IPS-20b (cell line): Measurements from ENCODE around the gene R3HDM2.
A peak's percentile ranks its signal among the peaks of the same experiment; 100 is the strongest.

Source experiments
- H3K27ac ChIP-seq: one replicate; pipeline ENCODE4 v1.5.1; 2013; ENCODE audit warnings: low read length
- H3K27me3 ChIP-seq: 2 replicates; pipeline ENCODE4 v1.6.1; 2013; ENCODE audit warnings: mild to moderate bottlenecking, low read length, inconsistent platforms; ENCODE audit not compliant: insufficient read depth
- H3K36me3 ChIP-seq: 2 replicates; pipeline ENCODE4 v1.6.1; 2013; ENCODE audit warnings: low read depth, mild to moderate bottlenecking, inconsistent platforms, low read length, moderate library complexity; ENCODE audit not compliant: insufficient read depth
- H3K4me1 ChIP-seq: 2 replicates; pipeline ENCODE4 v1.6.1; 2013; ENCODE audit warnings: mild to moderate bottlenecking, control low read depth, inconsistent platforms, low read length, moderate library complexity; ENCODE audit not compliant: insufficient read depth
- H3K4me3 ChIP-seq: 2 replicates; pipeline ENCODE4 v1.5.1; 2013; ENCODE audit warnings: mild to moderate bottlenecking, low read length, inconsistent platforms
- H3K9ac ChIP-seq: 2 replicates; pipeline ENCODE4 v1.6.1; 2013; ENCODE audit warnings: low read depth, mild to moderate bottlenecking, inconsistent platforms, low read length, moderate library complexity
- H3K9me3 ChIP-seq: 2 replicates; pipeline ENCODE4 v1.6.1; 2013; ENCODE audit warnings: mild to moderate bottlenecking, low read depth, low read length, inconsistent platforms; ENCODE audit not compliant: insufficient read depth

Gene R3HDM2

GRCh38 chr12:57464569-57464968 lies 33.7 kb upstream of the R3HDM2 start:
- H3K4me3 ChIP-seq = no peak overlapping the region

DNA sequence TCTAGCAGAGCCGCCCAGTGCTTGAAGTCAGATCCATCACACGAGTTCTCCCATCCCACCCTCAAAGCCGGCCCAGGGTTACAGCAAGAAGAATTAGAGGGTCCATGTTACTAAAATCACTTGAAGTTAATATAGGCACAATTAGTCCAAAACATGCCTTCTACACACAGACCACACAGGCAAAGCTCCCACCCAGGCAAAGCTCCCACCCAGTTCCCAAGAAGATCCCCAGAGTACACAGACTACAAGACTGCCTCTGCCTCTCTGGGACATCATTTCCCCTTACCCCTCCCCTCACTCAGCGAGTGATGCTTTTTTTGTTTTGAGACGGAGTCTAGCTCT lies 32.0 kb upstream of the R3HDM2 start:
- H3K27ac ChIP-seq = no peak overlapping the region

More at GRCh38 chr12:57464569-57464968, 33.7 kb upstream of the R3HDM2 start:
- no peaks in the 10 kb centered on the region for H3K36me3 ChIP-seq
- H3K4me1 ChIP-seq = no peaks in the 10 kb centered on the region
- no peak overlapping the region for H3K27ac ChIP-seq
- no peaks in the 10 kb centered on the region for H3K9me3 ChIP-seq
- H3K9ac ChIP-seq = no peak overlapping the region
- H3K27me3 ChIP-seq = peaks cover 18% of the 10 kb centered on the region

GRCh38 chr12:57462251-57462911 lies 31.5 kb upstream of the R3HDM2 start:
- Histone ChIP-seq H3K4me1 (peaks cover 7% of the 10 kb centered on the region), H3K4me3 (peak overlapping the region; percentile 89), H3K9me3 (no peaks in the 10 kb centered on the region), H3K36me3 (no peaks in the 10 kb centered on the region), H3K27me3 (peaks cover 18% of the 10 kb centered on the region), H3K9ac (peak overlapping the region; percentile 85; the same call in 1 of the 2 replicates), H3K27ac (peak overlapping the region; percentile 49)

More for the DNA sequence above, 32.0 kb upstream of the R3HDM2 start:
- Histone ChIP-seq H3K9me3 (no peaks in the 10 kb centered on the region), H3K4me1 (peaks cover 7% of the 10 kb centered on the region), H3K4me3 (no peak overlapping the region), H3K9ac (no peak overlapping the region), H3K27me3 (peaks cover 18% of the 10 kb centered on the region), H3K36me3 (no peaks in the 10 kb centered on the region)

DNA sequence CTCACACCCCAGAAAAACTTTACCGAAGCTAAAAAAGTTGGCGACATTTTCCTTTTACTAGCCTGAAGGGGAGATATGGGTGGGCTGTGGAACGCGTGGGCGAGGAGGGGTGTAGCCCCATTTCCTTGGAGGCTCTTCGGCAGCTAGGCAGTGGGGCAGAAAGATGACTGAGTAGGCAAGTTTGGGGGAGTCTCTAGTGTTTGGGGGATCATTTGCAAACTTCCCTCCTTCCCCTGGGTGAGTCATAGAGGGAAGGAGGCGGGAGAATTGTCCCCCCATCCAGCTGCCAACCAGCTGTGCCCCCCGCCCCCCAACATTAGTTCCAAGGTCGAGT lies 31.0 kb upstream of the R3HDM2 start:
- peak overlapping the region; percentile 49 for H3K27ac ChIP-seq
- H3K27me3 ChIP-seq = peaks cover 18% of the 10 kb centered on the region

DNA sequence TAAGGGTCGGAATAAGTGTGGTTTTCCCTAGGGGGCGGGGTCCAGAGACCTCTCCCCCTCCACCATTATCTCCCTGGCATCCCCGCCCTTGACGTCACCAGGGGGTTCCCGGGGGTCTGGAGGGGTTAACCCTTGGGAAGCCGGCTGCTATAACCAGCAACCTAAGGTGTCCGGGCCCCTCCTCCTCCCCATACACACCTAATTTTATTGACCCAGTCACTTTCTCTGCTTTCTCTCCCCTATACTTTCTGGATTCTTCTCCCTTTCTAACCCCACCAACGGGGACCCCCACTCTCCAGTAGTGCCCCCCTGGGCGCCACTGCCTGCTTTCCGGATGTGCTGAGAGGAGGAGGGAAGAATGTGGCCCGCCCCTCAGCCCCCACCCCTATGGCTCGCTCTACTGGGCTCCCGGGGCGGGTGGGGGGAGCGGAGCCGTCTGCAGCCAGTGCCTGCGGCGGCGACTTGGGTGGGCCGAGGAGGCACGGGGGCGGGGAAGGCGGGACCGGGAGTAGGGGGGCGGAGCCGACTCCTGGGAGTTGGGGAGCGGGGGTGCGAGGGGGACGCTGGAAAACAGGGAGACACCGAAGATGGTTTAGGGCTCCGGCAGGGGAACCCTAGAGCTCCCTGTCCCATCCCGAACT lies 30.6 kb upstream of the R3HDM2 start:
- peak overlapping the region; percentile 89 for H3K4me3 ChIP-seq
- no peaks in the 10 kb centered on the region for H3K36me3 ChIP-seq
- peaks cover 7% of the 10 kb centered on the region for H3K4me1 ChIP-seq
- H3K9me3 ChIP-seq = no peaks in the 10 kb centered on the region
- peaks cover 18% of the 10 kb centered on the region for H3K27me3 ChIP-seq
- peak overlapping the region; percentile 85; the same call in 1 of the 2 replicates for H3K9ac ChIP-seq
- H3K27ac ChIP-seq = peak overlapping the region; percentile 49

More for the DNA sequence above, 31.0 kb upstream of the R3HDM2 start:
- Histone ChIP-seq H3K4me1 (peaks cover 7% of the 10 kb centered on the region), H3K9me3 (no peaks in the 10 kb centered on the region), H3K9ac (peak overlapping the region; percentile 85; the same call in 1 of the 2 replicates), H3K36me3 (no peaks in the 10 kb centered on the region), H3K4me3 (peak overlapping the region; percentile 89)

GRCh38 chr12:57460841-57461275 lies 30.0 kb upstream of the R3HDM2 start:
- no peak overlapping the region for H3K27ac ChIP-seq
- H3K9ac ChIP-seq = peak overlapping the region; percentile 57; the same call in 1 of the 2 replicates
- H3K9me3 ChIP-seq = no peaks in the 10 kb centered on the region
- peak overlapping the region; percentile 89 for H3K4me3 ChIP-seq
- H3K27me3 ChIP-seq = peaks cover 20% of the 10 kb centered on the region
- H3K36me3 ChIP-seq = no peaks in the 10 kb centered on the region
- H3K4me1 ChIP-seq = peaks cover 9% of the 10 kb centered on the region

- H3K4me3 ChIP-seq = peak overlapping the region; percentile 89
- no peaks in the 10 kb centered on the region for H3K36me3 ChIP-seq
- peak overlapping the region; percentile 57; the same call in 1 of the 2 replicates for H3K9ac ChIP-seq
- peaks cover 24% of the 10 kb centered on the region for H3K27me3 ChIP-seq
- H3K4me1 ChIP-seq = peaks cover 13% of the 10 kb centered on the region
- H3K9me3 ChIP-seq = no peaks in the 10 kb centered on the region
- no peak overlapping the region for H3K27ac ChIP-seq
These were observed 29.6 kb upstream of the R3HDM2 start for GRCh38 chr12:57460468-57460784.

DNA sequence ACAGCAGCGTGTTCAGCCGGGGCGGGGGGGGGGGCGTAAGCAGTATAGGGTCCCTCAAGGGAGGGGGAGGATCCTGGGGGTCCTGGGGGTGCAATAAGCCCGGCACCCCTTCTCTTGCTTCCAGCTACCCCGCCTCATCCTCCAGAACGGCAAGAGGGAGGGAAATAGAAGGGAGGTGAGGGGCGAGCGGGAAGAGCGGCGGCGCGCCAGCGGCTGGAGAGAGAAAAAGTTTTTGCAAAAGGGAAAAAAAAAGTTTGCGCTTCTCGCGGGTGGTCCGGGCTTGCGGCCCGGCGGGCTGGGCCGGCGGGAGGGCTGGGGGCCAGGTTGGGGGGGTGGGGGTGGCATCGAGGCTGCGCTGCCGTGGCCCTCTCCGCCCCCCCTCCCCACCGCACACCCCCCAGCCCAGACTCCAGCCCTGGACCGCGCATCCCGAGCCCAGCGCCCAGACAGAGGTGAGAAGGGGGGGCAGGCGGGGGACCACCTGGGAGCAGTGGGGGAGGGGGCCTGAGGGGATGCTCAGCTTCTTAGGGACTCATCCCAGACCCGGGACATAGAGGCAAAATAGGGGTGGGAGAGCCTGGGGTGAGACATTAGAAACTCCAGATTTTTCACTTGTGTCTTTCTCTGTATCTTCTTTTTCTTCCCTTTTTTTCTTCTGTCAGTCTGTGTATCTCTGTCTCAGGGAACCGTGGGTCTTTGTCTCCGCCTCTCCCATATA lies 29.1 kb upstream of the R3HDM2 start, which contains the start of gene GLI1:
TSS of gene GLI1 (plus strand) at position 36 of the 718 bp plus-strand sequence. CDS start 3,907 bp downstream, outside the sequence.
- Histone ChIP-seq H3K27ac (peak within 1 kb of the TSS; percentile 27), H3K36me3 (no peaks in the 10 kb centered on the region), H3K4me1 (peaks cover 16% of the 10 kb centered on the region), H3K4me3 (peak within 1 kb of the TSS; percentile 89), H3K27me3 (peaks cover 24% of the 10 kb centered on the region), H3K9ac (peak within 1 kb of the TSS; percentile 66; the same call in 1 of the 2 replicates), H3K9me3 (no peaks in the 10 kb centered on the region)

- Histone ChIP-seq H3K27me3 (peaks cover 24% of the 10 kb centered on the region), H3K9ac (peak overlapping the region; percentile 66; the same call in 1 of the 2 replicates), H3K27ac (peak overlapping the region; percentile 27), H3K4me1 (peaks cover 21% of the 10 kb centered on the region), H3K36me3 (no peaks in the 10 kb centered on the region), H3K9me3 (no peaks in the 10 kb centered on the region), H3K4me3 (peak overlapping the region; percentile 89)
These were observed 28.4 kb upstream of the R3HDM2 start for GRCh38 chr12:57459055-57459749.

DNA sequence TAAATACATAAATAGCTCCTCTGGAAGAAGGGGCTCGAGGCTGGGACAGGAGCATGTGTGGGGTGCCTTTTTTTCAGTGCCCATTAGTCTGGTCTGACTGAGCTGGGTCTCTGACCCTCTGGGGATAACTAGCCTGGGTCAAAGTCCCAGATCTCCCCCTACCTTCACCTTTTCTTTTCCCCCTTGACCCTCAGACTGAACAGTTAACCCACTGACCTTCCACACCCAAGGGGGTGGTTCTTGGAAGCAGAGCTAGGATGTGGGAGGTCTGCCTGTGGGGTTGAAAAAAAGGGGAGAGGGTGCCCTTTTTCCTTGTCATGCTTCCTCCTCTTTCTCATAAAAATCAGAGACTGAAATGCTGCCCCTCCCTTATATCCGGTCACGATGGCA lies 27.8 kb upstream of the R3HDM2 start:
- H3K9ac ChIP-seq = peak overlapping the region; percentile 66; the same call in 1 of the 2 replicates
- H3K4me1 ChIP-seq = peaks cover 21% of the 10 kb centered on the region

DNA sequence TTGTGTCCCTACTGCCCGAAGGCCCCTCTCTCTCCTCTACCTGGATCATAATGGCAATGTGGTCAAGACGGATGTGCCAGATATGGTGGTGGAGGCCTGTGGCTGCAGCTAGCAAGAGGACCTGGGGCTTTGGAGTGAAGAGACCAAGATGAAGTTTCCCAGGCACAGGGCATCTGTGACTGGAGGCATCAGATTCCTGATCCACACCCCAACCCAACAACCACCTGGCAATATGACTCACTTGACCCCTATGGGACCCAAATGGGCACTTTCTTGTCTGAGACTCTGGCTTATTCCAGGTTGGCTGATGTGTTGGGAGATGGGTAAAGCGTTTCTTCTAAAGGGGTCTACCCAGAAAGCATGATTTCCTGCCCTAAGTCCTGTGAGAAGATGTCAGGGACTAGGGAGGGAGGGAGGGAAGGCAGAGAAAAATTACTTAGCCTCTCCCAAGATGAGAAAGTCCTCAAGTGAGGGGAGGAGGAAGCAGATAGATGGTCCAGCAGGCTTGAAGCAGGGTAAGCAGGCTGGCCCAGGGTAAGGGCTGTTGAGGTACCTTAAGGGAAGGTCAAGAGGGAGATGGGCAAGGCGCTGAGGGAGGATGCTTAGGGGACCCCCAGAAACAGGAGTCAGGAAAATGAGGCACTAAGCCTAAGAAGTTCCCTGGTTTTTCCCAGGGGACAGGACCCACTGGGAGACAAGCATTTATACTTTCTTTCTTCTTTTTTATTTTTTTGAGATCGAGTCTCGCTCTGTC lies 26.1 kb upstream of the R3HDM2 start:
- H3K27me3 ChIP-seq = peaks cover 11% of the 10 kb centered on the region
- peaks cover 29% of the 10 kb centered on the region for H3K4me1 ChIP-seq
- no peak overlapping the region for H3K27ac ChIP-seq
- H3K36me3 ChIP-seq = no peaks in the 10 kb centered on the region
- no peak overlapping the region for H3K9ac ChIP-seq
- H3K9me3 ChIP-seq = no peaks in the 10 kb centered on the region
- H3K4me3 ChIP-seq = no peak overlapping the region

More for the DNA sequence above, 27.8 kb upstream of the R3HDM2 start:
- Histone ChIP-seq H3K27ac (no peak overlapping the region), H3K36me3 (no peaks in the 10 kb centered on the region), H3K9me3 (no peaks in the 10 kb centered on the region), H3K4me3 (peak overlapping the region; percentile 89), H3K27me3 (peaks cover 20% of the 10 kb centered on the region)
